Erythroblast (primary cell): ENCODE data around the gene AURKAIP1.
"Not testable (repeated sequence)": the region's sequence is repeated elsewhere in the genome, so short reads cannot be mapped to it uniquely, and the experiment has no call there.

Source experiments
- GATA1 ChIP-seq: IDR thresholded peaks from 2 replicates; pipeline ENCODE4 v1.6.1; 2011; ENCODE audit warnings: low read depth, mild to moderate bottlenecking, control low read depth, low read length, moderate library complexity
- POLR2A ChIP-seq: IDR thresholded peaks from 2 replicates; pipeline ENCODE4 v1.6.1; 2011; ENCODE audit warnings: mild to moderate bottlenecking, low read length

- TF ChIP-seq POLR2A, GATA1: not testable (repeated sequence)
Observed at GRCh38 chr1:1385339-1385738, 10.3 kb upstream of the AURKAIP1 start.
